H1 (cell line): ENCODE data around the gene PRPF6. TPM values are rescaled to one million over a fixed set of nuclear protein-coding genes. Genes with fewer than 3 reads are reported as not detected.

Source experiments
- CTCF ChIA-PET: fragments of 300-600 bp; sonication (Branson Sonifier 250); formaldehyde crosslinking; loops from one replicate; lab custom pipeline; 2021; ENCODE audit not compliant: partially characterized antibody; lab: Charles Lee
- POLR2A ChIA-PET: fragments of 300-600 bp; sonication (Branson Sonifier 250); formaldehyde crosslinking; loops from one replicate; lab custom pipeline; 2021; ENCODE audit warnings: inconsistent platforms; ENCODE audit not compliant: partially characterized antibody; lab: Charles Lee
- DNase-seq, 2 experiments: peaks; one replicate each; pipeline versions ENCODE4 v3.0.0 to v3.0.0-alpha.2; 2010 to 2022; ENCODE audit warnings: low spot score in 2 of 2, low read depth in 1 of 2, mixed read lengths in 1 of 2
- FAIRE-seq: peaks from 2 replicates; lab custom pipeline; 2011; peaks lifted over from hg19 to GRCh38; lab: Jason Lieb, UNC
- H2AFZ ChIP-seq: 2 replicates; pipeline ENCODE4 v1.8.1; 2012; ENCODE audit warnings: low read length, inconsistent platforms
- H2AK5ac ChIP-seq: 2 replicates; pipeline ENCODE4 v1.6.1; 2013; ENCODE audit warnings: low read depth, low read length
- H2BK120ac ChIP-seq: replicated peaks from 2 replicates; pipeline ENCODE3; 2013; ENCODE audit warnings: low read depth, low read length, inconsistent platforms
- H2BK12ac ChIP-seq: 2 replicates; pipeline ENCODE4 v1.6.1; 2013; ENCODE audit warnings: low read depth, low read length
- H2BK15ac ChIP-seq: 2 replicates; pipeline ENCODE4 v1.6.1; 2013; ENCODE audit warnings: low read length
- H2BK20ac ChIP-seq: 2 replicates; pipeline ENCODE4 v1.6.1; 2013; ENCODE audit warnings: low read length
- H2BK5ac ChIP-seq: 2 replicates; pipeline ENCODE4 v1.6.1; 2013; ENCODE audit warnings: low read depth, low read length
- H3K14ac ChIP-seq: 2 replicates; pipeline ENCODE4 v1.6.1; 2013; ENCODE audit warnings: inconsistent platforms; ENCODE audit not compliant: insufficient read length
- H3K18ac ChIP-seq: 2 replicates; pipeline ENCODE4 v1.6.1; 2013; ENCODE audit warnings: low read length; ENCODE audit errors: extremely low read depth
- H3K23ac ChIP-seq: 2 replicates; pipeline ENCODE4 v1.6.1; 2013; ENCODE audit warnings: inconsistent platforms; ENCODE audit not compliant: insufficient read length
- H3K23me2 ChIP-seq: 2 replicates; pipeline ENCODE4 v1.6.1; 2013; ENCODE audit warnings: low read depth, low read length
- H3K27ac ChIP-seq: 2 replicates; pipeline ENCODE4 v1.6.1; 2011; ENCODE audit warnings: low read depth, low read length, inconsistent platforms
- H3K27me3 ChIP-seq, 4 experiments: replicated peaks in 1 of 4; 1 replicate in 1 of 4; 2 replicates in 3 of 4; pipeline versions ENCODE4 v1.6.1 to v1.8.1; 2011 to 2013; ENCODE audit warnings: low read length in 3 of 4, mild to moderate bottlenecking in 3 of 4, inconsistent platforms in 2 of 4, mixed read lengths in 2 of 4, moderate library complexity in 1 of 4; ENCODE audit not compliant: control insufficient read depth in 3 of 4, insufficient read depth in 3 of 4; ENCODE audit errors: extremely low read depth in 1 of 4
- H3K36me3 ChIP-seq, 4 experiments: 2 replicates each; pipeline versions ENCODE4 v1.6.1 to v1.8.1; 2011 to 2013; ENCODE audit warnings: mild to moderate bottlenecking in 4 of 4, low read length in 3 of 4, moderate library complexity in 2 of 4, control low read depth in 1 of 4, inconsistent platforms in 1 of 4; ENCODE audit not compliant: insufficient read depth in 4 of 4, control insufficient read depth in 2 of 4
- H3K4ac ChIP-seq: replicated peaks from 2 replicates; pipeline ENCODE3; 2013; ENCODE audit warnings: low read length, low read depth, mixed read lengths, inconsistent platforms; ENCODE audit not compliant: insufficient read length
- H3K4me1 ChIP-seq, 4 experiments: replicated peaks in 1 of 4; 1 replicate in 1 of 4; 2 replicates in 3 of 4; pipeline versions ENCODE4 v1.6.1 to v1.8.1; 2011 to 2013; ENCODE audit warnings: low read length in 3 of 4, inconsistent platforms in 2 of 4, mixed read lengths in 1 of 4; ENCODE audit not compliant: insufficient read depth in 4 of 4, control insufficient read depth in 3 of 4
- H3K4me2 ChIP-seq, 2 experiments: 2 replicates each; pipeline versions ENCODE4 v1.6.1 to v1.8.1; 2011 to 2013; ENCODE audit warnings: low read depth in 2 of 2, low read length in 2 of 2, control low read depth in 1 of 2, inconsistent platforms in 1 of 2, mild to moderate bottlenecking in 1 of 2; ENCODE audit not compliant: insufficient read depth in 1 of 2
- H3K4me3 ChIP-seq, 4 experiments: fragments of 200-600, 300-600 bp in 1 of 4; sonication (generic), shearing (Covaris generic), sonication (Bioruptor Twin) in 1 of 4; 2 replicates each; pipeline versions ENCODE4 v1.5.1 to v1.8.1; 2011 to 2016; ENCODE audit warnings: low read length in 4 of 4, low read depth in 3 of 4, control low read depth in 2 of 4, inconsistent platforms in 2 of 4, mild to moderate bottlenecking in 2 of 4, mixed read lengths in 1 of 4, moderate library complexity in 1 of 4; ENCODE audit not compliant: insufficient read depth in 2 of 4; ENCODE audit errors: extremely low read depth in 1 of 4
- H3K56ac ChIP-seq: replicated peaks from 2 replicates; pipeline ENCODE3; 2013; ENCODE audit warnings: low read depth, mild to moderate bottlenecking, mixed read lengths, low read length, inconsistent platforms; ENCODE audit not compliant: insufficient read length
- H3K79me1 ChIP-seq: 2 replicates; pipeline ENCODE4 v1.6.1; 2013; ENCODE audit warnings: low read depth, low read length, control low read depth
- H3K79me2 ChIP-seq, 2 experiments: 2 replicates each; pipeline versions ENCODE4 v1.6.1 to v1.8.1; 2012 to 2013; ENCODE audit warnings: low read length in 2 of 2, mild to moderate bottlenecking in 2 of 2, inconsistent platforms in 1 of 2; ENCODE audit not compliant: insufficient read depth in 2 of 2, control insufficient read depth in 1 of 2
- H3K9ac ChIP-seq, 4 experiments: replicated peaks in 1 of 4; 1 replicate in 1 of 4; 2 replicates in 3 of 4; pipeline versions ENCODE4 v1.6.1 to v1.8.1; 2011 to 2013; ENCODE audit warnings: low read depth in 3 of 4, low read length in 3 of 4, control low read depth in 2 of 4, mild to moderate bottlenecking in 2 of 4, moderate library complexity in 2 of 4, inconsistent platforms in 1 of 4; ENCODE audit errors: extremely low read depth in 1 of 4
- H3K9me3 ChIP-seq, 2 experiments: 2 replicates each; pipeline versions ENCODE4 v1.6.1 to v1.8.1; 2012 to 2013; ENCODE audit warnings: mild to moderate bottlenecking in 2 of 2, moderate library complexity in 2 of 2, control low read depth in 1 of 2, inconsistent platforms in 1 of 2, low read depth in 1 of 2, low read length in 1 of 2, mixed read lengths in 1 of 2; ENCODE audit not compliant: insufficient read depth in 2 of 2
- H4K20me1 ChIP-seq, 2 experiments: replicated peaks in 1 of 2; 2 replicates each; pipeline versions ENCODE3 to v1.8.1; 2011 to 2013; ENCODE audit warnings: inconsistent platforms in 2 of 2, low read length in 2 of 2, mild to moderate bottlenecking in 1 of 2; ENCODE audit not compliant: insufficient read depth in 2 of 2, control insufficient read depth in 1 of 2
- H4K5ac ChIP-seq: 2 replicates; pipeline ENCODE4 v1.6.1; 2013; ENCODE audit warnings: low read length, low read depth, mixed read lengths, inconsistent platforms; ENCODE audit not compliant: insufficient read length
- H4K8ac ChIP-seq: 2 replicates; pipeline ENCODE4 v1.8.0; 2013; ENCODE audit warnings: mild to moderate bottlenecking, moderate library complexity, low read length, inconsistent platforms; ENCODE audit not compliant: insufficient read depth; ENCODE audit errors: extremely low read depth
- H4K91ac ChIP-seq: replicated peaks from 2 replicates; pipeline ENCODE3; 2013; ENCODE audit warnings: low read length, mixed read lengths, inconsistent platforms; ENCODE audit not compliant: insufficient read length
- ASH2L ChIP-seq: fragments of 200-600, 300-600 bp; sonication (generic); IDR thresholded peaks from one replicate; pipeline ENCODE4 v1.7.1; 2017; ENCODE audit warnings: low read length
- CEBPB ChIP-seq: IDR thresholded peaks from 2 replicates; pipeline ENCODE4 v1.6.1; 2012; ENCODE audit warnings: low read depth, low read length
- GTF2F1 ChIP-seq: IDR thresholded peaks from 2 replicates; pipeline ENCODE4 v1.6.1; 2012; ENCODE audit warnings: low read depth, low read length, improper control_type of control experiment, borderline replicate concordance
- KDM5A ChIP-seq: fragments of 200-600 bp; IDR thresholded peaks from 2 replicates; pipeline ENCODE4 v1.7.1; 2012; ENCODE audit warnings: mild to moderate bottlenecking, low read length, inconsistent platforms, mixed read lengths
- POLR2A ChIP-seq, 2 experiments: IDR thresholded peaks; 1 replicate in 1 of 2; 2 replicates in 1 of 2; pipeline ENCODE4 v1.6.1; 2011; ENCODE audit warnings: low read depth in 2 of 2, low read length in 2 of 2, mild to moderate bottlenecking in 2 of 2; ENCODE audit errors: control extremely low read depth in 1 of 2
- RNF2 ChIP-seq: fragments of 200-900, 300-1000 bp; sonication (generic); IDR thresholded peaks from 2 replicates; pipeline ENCODE4 v1.7.1; 2016; ENCODE audit warnings: borderline replicate concordance, low read depth, mild to moderate bottlenecking, antibody characterized with exemption, low read length; ENCODE audit not compliant: poor library complexity, severe bottlenecking; ENCODE audit errors: missing control alignments
- SRF ChIP-seq: IDR thresholded peaks from 2 replicates; pipeline ENCODE4 v1.6.1; 2011; ENCODE audit warnings: mild to moderate bottlenecking, low read depth, low read length, moderate library complexity
- TAF7 ChIP-seq: optimal IDR thresholded peaks from 2 replicates; pipeline ENCODE3; 2011; ENCODE audit warnings: low read depth, mild to moderate bottlenecking, inconsistent platforms, low read length, moderate library complexity, borderline replicate concordance
- WGBS, 2 experiments: shearing (Covaris generic) in 1 of 2; methylation state at CpG; one replicate each; pipeline versions ENCODE4 v1.1.6 to v1.1.7; 2013 to 2015; ENCODE audit warnings: low lambda C conversion rate in 2 of 2, mixed read lengths in 2 of 2, inconsistent platforms in 1 of 2, low coverage in 1 of 2, missing lambda C conversion rate in 1 of 2; ENCODE audit not compliant: insufficient replicate concordance in 2 of 2, insufficient coverage in 1 of 2, insufficient read length in 1 of 2; ENCODE audit errors: extremely low coverage in 1 of 2, missing lambda C conversion rate in 1 of 2; 5-methylcytosine and 5-hydroxymethylcytosine counted together
- polyA plus RNA-seq, 7 experiments: library from polyadenylated mRNA; depleted of rRNA in 3 of 7; stranded (reverse) in 5 of 7; unstranded in 2 of 7; fragments of >200 nt in 5 of 7; fragments of 200-250 nt in 2 of 7; gene quantifications; 1 replicate in 5 of 7; 2 replicates in 1 of 7; 4 replicates in 1 of 7; pipeline versions ENCODE4 v1.2.1 to v1.2.3, GENCODE V29; 2011 to 2013; ENCODE audit warnings: missing spikeins in 2 of 7, mixed read lengths in 2 of 7
- total RNA-seq: library from RNA; stranded (reverse); fragmentation: NEBNext Ultra II Directional; extraction: Animal tissue kit (Norgen Biotek cat#: 25700); gene quantifications from 2 replicates; pipeline ENCODE4 v1.2.1, GENCODE V29; 2021
- TF ChIP-seq, protein P1 (sequence below): IDR thresholded peaks from 2 replicates; pipeline ENCODE4 v1.6.1; 2012; ENCODE audit warnings: low read length, inconsistent platforms

The PRPF6 gene
- total and polyA plus RNA-seq, 2 of the 8 experiments (the other 6 are each of a cell fraction or from before 2014, with no cell fraction given), result 27.9 to 76.9 TPM

DNA sequence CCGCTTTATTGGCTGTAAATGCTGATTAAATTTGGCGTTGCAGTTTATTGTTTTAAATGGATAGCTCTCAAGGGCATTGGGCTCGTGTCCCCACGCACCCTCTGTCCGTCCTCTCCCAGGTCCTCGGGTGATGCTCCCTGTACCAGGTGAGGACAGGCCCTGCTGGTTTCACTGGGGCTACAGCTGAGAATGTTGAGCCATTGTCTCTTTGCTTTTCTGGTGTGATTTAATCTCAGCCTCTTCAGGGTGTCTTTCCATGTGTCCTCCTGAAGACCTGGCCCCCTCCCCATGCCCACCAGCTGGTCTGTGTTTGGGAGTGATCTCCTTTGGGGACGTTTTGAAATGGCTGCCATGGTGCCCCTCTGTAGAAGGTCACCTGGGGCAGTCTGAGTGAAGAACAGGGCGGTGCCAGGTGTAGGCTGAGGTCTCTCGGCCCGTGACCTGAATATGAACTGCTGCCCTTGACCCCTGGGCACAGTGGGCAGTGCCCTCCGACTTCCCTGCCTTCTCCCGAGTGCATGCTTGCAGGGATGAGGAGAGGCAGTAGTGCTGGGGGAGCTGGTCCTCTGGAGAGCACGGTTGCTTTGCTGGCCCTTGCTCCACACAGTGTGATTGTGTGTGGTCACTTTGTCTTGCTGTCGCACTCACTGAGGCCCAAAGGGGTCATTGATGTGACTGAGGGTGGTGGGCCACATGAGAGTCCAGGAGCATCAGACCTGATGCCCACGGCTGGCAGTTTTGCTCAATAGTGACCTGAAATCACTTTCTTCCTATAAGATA lies 42.6 kb downstream of the PRPF6 start:
- Histone ChIP-seq H3K4me1 (no peaks in the 10 kb centered on the region), H3K23ac (no peak overlapping the region), H2BK5ac (no peak overlapping the region), H3K4me3 (no peak overlapping the region), H2AK5ac (no peak overlapping the region), H4K91ac (no peak overlapping the region), H4K20me1 (peaks cover 3 to 21% of the 10 kb centered on the region in 2 experiments), H4K5ac (no peak overlapping the region), H2BK15ac (no peak overlapping the region), H2AFZ (no peak overlapping the region), H2BK12ac (no peak overlapping the region), H3K9me3 (no peaks in the 10 kb centered on the region), H3K18ac (no peak overlapping the region), H4K8ac (no peak overlapping the region; the same call in 1 of the 2 replicates), H3K4ac (no peak overlapping the region), H3K79me2 (no peaks in the 10 kb centered on the region), H3K9ac (no peak overlapping the region), H3K56ac (no peak overlapping the region), H3K14ac (no peak overlapping the region), H3K4me2 (no peak overlapping the region), H3K79me1 (peaks cover 10% of the 10 kb centered on the region), H3K36me3 (peaks cover 22 to 47% (median 45%) of the 10 kb centered on the region in 4 experiments), H3K23me2 (0 out of 2 replicates have a peak, but pooled peaks cover 4% of the 10 kb centered on the region), H3K27me3 (no peaks in the 10 kb centered on the region), H3K27ac (no peak overlapping the region), H2BK120ac (no peak overlapping the region), H2BK20ac (no peak overlapping the region)
- FAIRE-seq (no peak), DNase-seq (no peak)
- CTCF ChIA-PET, result interaction anchor here (0.6 to 0.7 kb wide), 2 partner anchors 15 to 20 kb away, joined by 3 to 5 read pairs; no protein-coding TSS in a partner anchor
- POLR2A ChIA-PET, result interaction anchor here (1.5 kb wide), 1 partner anchor 10 kb away, joined by 5 read pairs; no protein-coding TSS in a partner anchor
- 92% methylated on average over 15 of the region's 15 CpGs; no CpG with 5 or more reads in 1 of the 2 experiments for WGBS, 2 experiments
- no peak for TF ChIP-seq CEBPB
- TF ChIP-seq, protein P1, sequence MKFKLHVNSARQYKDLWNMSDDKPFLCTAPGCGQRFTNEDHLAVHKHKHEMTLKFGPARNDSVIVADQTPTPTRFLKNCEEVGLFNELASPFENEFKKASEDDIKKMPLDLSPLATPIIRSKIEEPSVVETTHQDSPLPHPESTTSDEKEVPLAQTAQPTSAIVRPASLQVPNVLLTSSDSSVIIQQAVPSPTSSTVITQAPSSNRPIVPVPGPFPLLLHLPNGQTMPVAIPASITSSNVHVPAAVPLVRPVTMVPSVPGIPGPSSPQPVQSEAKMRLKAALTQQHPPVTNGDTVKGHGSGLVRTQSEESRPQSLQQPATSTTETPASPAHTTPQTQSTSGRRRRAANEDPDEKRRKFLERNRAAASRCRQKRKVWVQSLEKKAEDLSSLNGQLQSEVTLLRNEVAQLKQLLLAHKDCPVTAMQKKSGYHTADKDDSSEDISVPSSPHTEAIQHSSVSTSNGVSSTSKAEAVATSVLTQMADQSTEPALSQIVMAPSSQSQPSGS, result no peak
- no peak for TF ChIP-seq RNF2
- TF ChIP-seq SRF, result no peak
- TF ChIP-seq ASH2L, result no peak
- TF ChIP-seq GTF2F1, result no peak
- no peak for TF ChIP-seq TAF7
- no peak for TF ChIP-seq KDM5A
- no peak for TF ChIP-seq POLR2A (IDR thresholded peaks at IDR 0.05; ENCODE audit: control extremely low read depth in 1 of 2, low read depth in 2 of 2, low read length in 2 of 2)
